ENCODE measurements around the gene SMPDL3A. TPM values are rescaled to one million over a fixed set of nuclear protein-coding genes. Genes with fewer than 3 reads are reported as not detected.

Gene SMPDL3A
- total and polyA plus RNA-seq, 9 of the 15 experiments (the other 6 are each of a cell fraction or from before 2014, with no cell fraction given), result 0.14 to 0.91 (median 0.54) TPM

DNA sequence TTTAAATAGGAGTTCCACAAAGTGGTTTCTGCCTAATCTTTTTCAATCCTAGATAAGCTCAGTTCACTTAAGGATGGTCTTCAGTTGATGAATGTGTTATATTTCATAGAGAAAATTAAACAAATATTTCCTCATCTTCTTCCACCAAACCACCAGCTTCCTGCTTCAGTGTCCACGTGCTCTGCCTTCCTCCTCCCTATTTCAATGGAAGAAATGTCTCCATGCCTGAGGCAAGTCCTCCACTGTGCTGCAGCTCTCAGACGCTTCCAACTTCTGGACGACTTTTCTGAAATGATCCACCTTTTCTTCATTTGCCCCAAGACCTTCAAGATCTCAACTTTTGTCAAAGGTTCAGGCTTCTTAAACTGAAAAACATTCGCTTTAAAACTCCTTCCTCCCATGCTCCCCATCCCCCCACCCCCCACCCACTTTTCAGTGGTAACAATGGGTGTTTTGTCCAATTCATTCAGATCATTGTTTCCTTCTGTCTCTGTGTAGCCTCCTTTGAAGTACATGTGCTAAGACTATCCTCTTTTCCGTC, 34.8 kb upstream of the SMPDL3A start:
- ChIA-PET CTCF (ENCODE audit: low intra/inter-chr PET ratio) (no interaction called here), POLR2A (no interaction called here)
- no peak for ATAC-seq
- Histone ChIP-seq H2AFZ (ENCODE audit: low read depth, low read length) (no peak overlapping the region), H3K9me1 (ENCODE audit: control insufficient read depth, insufficient read depth, low read length) (no peaks in the 10 kb centered on the region), H3K4me1 (replicated peaks in 1 of 2; ENCODE audit: control insufficient read depth in 2 of 2, insufficient read depth in 2 of 2, low read length in 2 of 2) (no peaks in the 10 kb centered on the region), H3K27me3 (ENCODE audit: control insufficient read depth in 2 of 2, insufficient read depth in 2 of 2, low read length in 2 of 2) (no peaks in the 10 kb centered on the region), H3K4me2 (ENCODE audit: insufficient read depth, low read length) (no peak overlapping the region), H3K9me3 (replicated peaks; ENCODE audit: control insufficient read depth, insufficient read depth, low read depth, low read length) (no peaks in the 10 kb centered on the region), H3K27ac (ENCODE audit: extremely low read depth, low read depth, low read length) (no peak overlapping the region), H4K20me1 (replicated peaks; ENCODE audit: control insufficient read depth, insufficient read depth, low read length) (no peaks in the 10 kb centered on the region), H3K9ac (ENCODE audit: insufficient read depth in 1 of 2, low read depth in 2 of 2, low read length in 2 of 2) (no peak overlapping the region), H3K4me3 (no peak overlapping the region), H3K36me3 (ENCODE audit: control insufficient read depth, insufficient read depth, low read length) (no peaks in the 10 kb centered on the region), H3K79me2 (ENCODE audit: control insufficient read depth, insufficient read depth, low read length) (no peaks in the 10 kb centered on the region)
- FAIRE-seq, result no peak
- no TSS peak for BruUV-seq (replicated peaks)
- in situ Hi-C loops (cut with MboI), result no loop called here
- TF ChIP-seq ETV1 (tag; conservative IDR thresholded peaks at IDR 0.05; ENCODE audit: low read depth), result no peak
- TF ChIP-seq CHD1 (IDR thresholded peaks at IDR 0.05; ENCODE audit: low read length), result no peak
- TF ChIP-seq FOXK2 (conservative IDR thresholded peaks at IDR 0.05 in 1 of 2, IDR thresholded peaks at IDR 0.05 in 1 of 2; ENCODE audit: low read depth in 2 of 2), result no peak
- TF ChIP-seq, protein P1, sequence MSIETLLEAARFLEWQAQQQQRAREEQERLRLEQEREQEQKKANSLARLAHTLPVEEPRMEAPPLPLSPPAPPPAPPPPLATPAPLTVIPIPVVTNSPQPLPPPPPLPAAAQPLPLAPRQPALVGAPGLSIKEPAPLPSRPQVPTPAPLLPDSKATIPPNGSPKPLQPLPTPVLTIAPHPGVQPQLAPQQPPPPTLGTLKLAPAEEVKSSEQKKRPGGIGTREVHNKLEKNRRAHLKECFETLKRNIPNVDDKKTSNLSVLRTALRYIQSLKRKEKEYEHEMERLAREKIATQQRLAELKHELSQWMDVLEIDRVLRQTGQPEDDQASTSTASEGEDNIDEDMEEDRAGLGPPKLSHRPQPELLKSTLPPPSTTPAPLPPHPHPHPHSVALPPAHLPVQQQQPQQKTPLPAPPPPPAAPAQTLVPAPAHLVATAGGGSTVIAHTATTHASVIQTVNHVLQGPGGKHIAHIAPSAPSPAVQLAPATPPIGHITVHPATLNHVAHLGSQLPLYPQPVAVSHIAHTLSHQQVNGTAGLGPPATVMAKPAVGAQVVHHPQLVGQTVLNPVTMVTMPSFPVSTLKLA (conservative IDR thresholded peaks at IDR 0.05), result no peak
- no peak for TF ChIP-seq CHD2 (IDR thresholded peaks at IDR 0.05; ENCODE audit: low read depth, low read length)
- TF ChIP-seq, protein P2, sequence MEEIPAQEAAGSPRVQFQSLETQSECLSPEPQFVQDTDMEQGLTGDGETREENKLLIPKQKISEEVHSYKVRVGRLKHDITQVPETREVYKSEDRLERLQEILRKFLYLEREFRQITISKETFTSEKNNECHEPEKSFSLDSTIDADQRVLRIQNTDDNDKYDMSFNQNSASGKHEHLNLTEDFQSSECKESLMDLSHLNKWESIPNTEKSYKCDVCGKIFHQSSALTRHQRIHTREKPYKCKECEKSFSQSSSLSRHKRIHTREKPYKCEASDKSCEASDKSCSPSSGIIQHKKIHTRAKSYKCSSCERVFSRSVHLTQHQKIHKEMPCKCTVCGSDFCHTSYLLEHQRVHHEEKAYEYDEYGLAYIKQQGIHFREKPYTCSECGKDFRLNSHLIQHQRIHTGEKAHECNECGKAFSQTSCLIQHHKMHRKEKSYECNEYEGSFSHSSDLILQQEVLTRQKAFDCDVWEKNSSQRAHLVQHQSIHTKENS (CRISPR knock-in tag; IDR thresholded peaks at IDR 0.05), result no peak
- TF ChIP-seq DIDO1 (tag; IDR thresholded peaks at IDR 0.05; ENCODE audit: low read depth), result no peak
- TF ChIP-seq ZNF79 (CRISPR knock-in tag; IDR thresholded peaks at IDR 0.05; ENCODE audit: low read depth), result no peak
- 3% methylated on average over 4 of the region's 5 CpGs for WGBS (ENCODE audit: insufficient coverage, low coverage, missing lambda C conversion rate)
- DNase-seq (ENCODE audit: extremely low read depth in 1 of 4, low spot score in 3 of 4), result no peak
- intact Hi-C loops (cut with micrococcal nuclease), result no loop called here
